HepG2 (cell line): ENCODE measurements around the gene OSBPL3. TPM values are rescaled to one million over a fixed set of nuclear protein-coding genes. Genes with fewer than 3 reads are reported as not detected.

Experiments
- AKAP8 ChIP-seq: sonication (generic); formaldehyde crosslinking; IDR thresholded peaks from 2 replicates; pipeline ENCODE4 v1.5.1; 2020; ENCODE audit warnings: mild to moderate bottlenecking, missing genetic modification reagents
- ASH2L ChIP-seq: fragments of 300-600, 200-600 bp; sonication (generic); IDR thresholded peaks from 2 replicates; pipeline ENCODE4 v1.7.0; 2017; ENCODE audit warnings: low read depth, mild to moderate bottlenecking, moderate library complexity, mixed read lengths, low read length; ENCODE audit not compliant: insufficient read length
- TMF1 ChIP-seq: sonication (generic); formaldehyde crosslinking; IDR thresholded peaks from 2 replicates; pipeline ENCODE4 v1.8.1; 2022; ENCODE audit warnings: low read depth, missing genetic modification reagents
- ZNF598 ChIP-seq: sonication (generic); formaldehyde crosslinking; IDR thresholded peaks from 2 replicates; pipeline ENCODE4 v1.5.1; 2020; ENCODE audit warnings: mild to moderate bottlenecking, missing genetic modification reagents, borderline replicate concordance
- polyA plus RNA-seq, 8 experiments: library from polyadenylated mRNA; depleted of rRNA in 3 of 8; stranded (reverse) in 7 of 8; unstranded in 1 of 8; fragments of >200 nt; fragmentation: Illumina TruSeq in 4 of 8; extraction: Trizol in 4 of 8; gene quantifications; 2 replicates each; pipeline versions ENCODE4 v1.2.1 to v1.2.3, GENCODE V29; 2011 to 2016; ENCODE audit warnings: low read depth in 4 of 8, missing spikeins in 1 of 8, mixed read lengths in 1 of 8; ENCODE audit not compliant: insufficient read depth in 1 of 8
- total RNA-seq, 5 experiments: library from RNA; depleted of rRNA; stranded (reverse); fragments of >200 nt; fragmentation: Illumina TruSeq; extraction: Trizol; gene quantifications; 2 replicates each; pipeline ENCODE4 v1.2.3, GENCODE V29; 2016; ENCODE audit warnings: low read depth in 1 of 5
- TF ChIP-seq, protein P1 (sequence below), 2 experiments: fragments of 450-650 bp in 1 of 2; sonication (generic) in 1 of 2; formaldehyde crosslinking in 1 of 2; IDR thresholded peaks; 2 replicates each; pipeline versions ENCODE4 v1.6.1 to v1.8.0; 2016 to 2022; ENCODE audit warnings: antibody characterized with exemption in 1 of 2, mild to moderate bottlenecking in 1 of 2, missing genetic modification reagents in 1 of 2
- TF ChIP-seq, protein P2 (sequence below): sonication (generic); formaldehyde crosslinking; conservative IDR thresholded peaks from 2 replicates; pipeline ENCODE4 v1.4.0; 2020; ENCODE audit warnings: mild to moderate bottlenecking, missing genetic modification reagents, moderate library complexity
- TF ChIP-seq, protein P3 (sequence below): sonication (generic); formaldehyde crosslinking; IDR thresholded peaks from 2 replicates; pipeline ENCODE4 v1.4.0; 2020; ENCODE audit warnings: mild to moderate bottlenecking, missing genetic modification reagents, borderline replicate concordance
- TF ChIP-seq, protein P4 (sequence below): sonication (generic); formaldehyde crosslinking; IDR thresholded peaks from 2 replicates; pipeline ENCODE4 v1.4.0; 2020; ENCODE audit warnings: missing genetic modification reagents, borderline replicate concordance

The OSBPL3 gene
- total and polyA plus RNA-seq, 2 of the 13 experiments (the other 11 are each of a cell fraction or from before 2014, with no cell fraction given) = 8.8 to 28.9 TPM

DNA sequence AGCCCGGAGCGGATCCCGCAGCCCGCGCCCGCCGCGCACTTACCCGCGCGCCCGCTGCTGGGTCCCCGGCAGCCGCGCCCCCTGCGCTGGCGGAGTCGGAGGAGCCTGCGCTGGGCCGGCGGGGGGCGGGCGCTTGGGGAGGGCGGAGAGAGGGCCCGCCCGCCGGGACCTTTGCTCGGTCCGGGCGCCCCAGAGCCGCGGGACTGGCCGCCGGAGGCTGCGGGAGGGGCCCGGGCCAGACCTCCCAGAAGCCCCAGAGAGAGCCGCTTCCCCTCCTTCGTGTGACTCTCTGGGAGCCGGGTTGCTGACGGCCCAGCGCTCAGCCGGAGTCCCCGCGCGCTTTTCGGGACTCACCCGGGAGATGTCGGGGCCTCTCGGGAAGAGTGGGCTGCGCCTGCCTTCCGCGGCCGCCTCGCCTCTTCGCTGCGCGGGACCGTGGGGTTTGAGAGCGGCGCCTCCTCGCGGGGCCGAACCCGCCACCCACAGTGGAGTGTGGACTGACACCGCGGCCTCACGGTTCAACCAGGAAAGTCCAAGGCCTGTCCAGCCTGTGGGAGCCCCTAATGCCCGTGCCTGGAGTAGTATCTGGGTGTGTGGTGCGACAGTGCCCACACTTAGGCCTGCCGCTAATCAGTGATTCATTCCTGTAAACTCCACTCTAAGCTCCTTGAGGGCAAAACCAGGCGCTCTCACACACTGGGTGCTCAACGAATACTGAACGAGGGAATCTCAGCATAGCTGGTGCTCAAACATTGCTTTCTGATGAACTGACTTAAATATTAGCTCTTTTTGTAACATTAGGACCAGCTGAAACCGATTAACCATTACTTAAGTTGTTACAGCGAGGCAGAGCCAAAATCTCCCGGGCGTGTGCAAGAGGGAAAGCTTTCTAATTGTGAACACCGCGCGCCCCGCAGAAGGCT, 222.4 kb downstream of the OSBPL3 start, which contains the start of gene GSDME (continued):
- TF ChIP-seq, protein P1, sequence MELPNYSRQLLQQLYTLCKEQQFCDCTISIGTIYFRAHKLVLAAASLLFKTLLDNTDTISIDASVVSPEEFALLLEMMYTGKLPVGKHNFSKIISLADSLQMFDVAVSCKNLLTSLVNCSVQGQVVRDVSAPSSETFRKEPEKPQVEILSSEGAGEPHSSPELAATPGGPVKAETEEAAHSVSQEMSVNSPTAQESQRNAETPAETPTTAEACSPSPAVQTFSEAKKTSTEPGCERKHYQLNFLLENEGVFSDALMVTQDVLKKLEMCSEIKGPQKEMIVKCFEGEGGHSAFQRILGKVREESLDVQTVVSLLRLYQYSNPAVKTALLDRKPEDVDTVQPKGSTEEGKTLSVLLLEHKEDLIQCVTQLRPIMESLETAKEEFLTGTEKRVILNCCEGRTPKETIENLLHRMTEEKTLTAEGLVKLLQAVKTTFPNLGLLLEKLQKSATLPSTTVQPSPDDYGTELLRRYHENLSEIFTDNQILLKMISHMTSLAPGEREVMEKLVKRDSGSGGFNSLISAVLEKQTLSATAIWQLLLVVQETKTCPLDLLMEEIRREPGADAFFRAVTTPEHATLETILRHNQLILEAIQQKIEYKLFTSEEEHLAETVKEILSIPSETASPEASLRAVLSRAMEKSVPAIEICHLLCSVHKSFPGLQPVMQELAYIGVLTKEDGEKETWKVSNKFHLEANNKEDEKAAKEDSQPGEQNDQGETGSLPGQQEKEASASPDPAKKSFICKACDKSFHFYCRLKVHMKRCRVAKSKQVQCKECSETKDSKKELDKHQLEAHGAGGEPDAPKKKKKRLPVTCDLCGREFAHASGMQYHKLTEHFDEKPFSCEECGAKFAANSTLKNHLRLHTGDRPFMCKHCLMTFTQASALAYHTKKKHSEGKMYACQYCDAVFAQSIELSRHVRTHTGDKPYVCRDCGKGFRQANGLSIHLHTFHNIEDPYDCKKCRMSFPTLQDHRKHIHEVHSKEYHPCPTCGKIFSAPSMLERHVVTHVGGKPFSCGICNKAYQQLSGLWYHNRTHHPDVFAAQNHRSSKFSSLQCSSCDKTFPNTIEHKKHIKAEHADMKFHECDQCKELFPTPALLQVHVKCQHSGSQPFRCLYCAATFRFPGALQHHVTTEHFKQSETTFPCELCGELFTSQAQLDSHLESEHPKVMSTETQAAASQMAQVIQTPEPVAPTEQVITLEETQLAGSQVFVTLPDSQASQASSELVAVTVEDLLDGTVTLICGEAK (IDR thresholded peaks at IDR 0.05) = no peak
- TF ChIP-seq, protein P1 (CRISPR knock-in tag; IDR thresholded peaks at IDR 0.05) = 0 out of 2 replicates have a peak, but pooled peaks have one; percentile 24
- TF ChIP-seq AKAP8 (CRISPR knock-in tag) = no peak; the same call in 1 of the 2 replicates
- TF ChIP-seq ZNF598 (CRISPR knock-in tag) = 0 out of 2 replicates have a peak, but pooled peaks have one; percentile 10
- TF ChIP-seq, protein P2, sequence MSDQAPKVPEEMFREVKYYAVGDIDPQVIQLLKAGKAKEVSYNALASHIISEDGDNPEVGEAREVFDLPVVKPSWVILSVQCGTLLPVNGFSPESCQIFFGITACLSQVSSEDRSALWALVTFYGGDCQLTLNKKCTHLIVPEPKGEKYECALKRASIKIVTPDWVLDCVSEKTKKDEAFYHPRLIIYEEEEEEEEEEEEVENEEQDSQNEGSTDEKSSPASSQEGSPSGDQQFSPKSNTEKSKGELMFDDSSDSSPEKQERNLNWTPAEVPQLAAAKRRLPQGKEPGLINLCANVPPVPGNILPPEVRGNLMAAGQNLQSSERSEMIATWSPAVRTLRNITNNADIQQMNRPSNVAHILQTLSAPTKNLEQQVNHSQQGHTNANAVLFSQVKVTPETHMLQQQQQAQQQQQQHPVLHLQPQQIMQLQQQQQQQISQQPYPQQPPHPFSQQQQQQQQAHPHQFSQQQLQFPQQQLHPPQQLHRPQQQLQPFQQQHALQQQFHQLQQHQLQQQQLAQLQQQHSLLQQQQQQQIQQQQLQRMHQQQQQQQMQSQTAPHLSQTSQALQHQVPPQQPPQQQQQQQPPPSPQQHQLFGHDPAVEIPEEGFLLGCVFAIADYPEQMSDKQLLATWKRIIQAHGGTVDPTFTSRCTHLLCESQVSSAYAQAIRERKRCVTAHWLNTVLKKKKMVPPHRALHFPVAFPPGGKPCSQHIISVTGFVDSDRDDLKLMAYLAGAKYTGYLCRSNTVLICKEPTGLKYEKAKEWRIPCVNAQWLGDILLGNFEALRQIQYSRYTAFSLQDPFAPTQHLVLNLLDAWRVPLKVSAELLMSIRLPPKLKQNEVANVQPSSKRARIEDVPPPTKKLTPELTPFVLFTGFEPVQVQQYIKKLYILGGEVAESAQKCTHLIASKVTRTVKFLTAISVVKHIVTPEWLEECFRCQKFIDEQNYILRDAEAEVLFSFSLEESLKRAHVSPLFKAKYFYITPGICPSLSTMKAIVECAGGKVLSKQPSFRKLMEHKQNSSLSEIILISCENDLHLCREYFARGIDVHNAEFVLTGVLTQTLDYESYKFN (CRISPR knock-in tag) = no peak; the same call in 1 of the 2 replicates
- peak; percentile 26; the same call in 1 of the 2 replicates for TF ChIP-seq TMF1 (CRISPR knock-in tag)
- TF ChIP-seq ASH2L = peak; percentile 51
- TF ChIP-seq, protein P3, sequence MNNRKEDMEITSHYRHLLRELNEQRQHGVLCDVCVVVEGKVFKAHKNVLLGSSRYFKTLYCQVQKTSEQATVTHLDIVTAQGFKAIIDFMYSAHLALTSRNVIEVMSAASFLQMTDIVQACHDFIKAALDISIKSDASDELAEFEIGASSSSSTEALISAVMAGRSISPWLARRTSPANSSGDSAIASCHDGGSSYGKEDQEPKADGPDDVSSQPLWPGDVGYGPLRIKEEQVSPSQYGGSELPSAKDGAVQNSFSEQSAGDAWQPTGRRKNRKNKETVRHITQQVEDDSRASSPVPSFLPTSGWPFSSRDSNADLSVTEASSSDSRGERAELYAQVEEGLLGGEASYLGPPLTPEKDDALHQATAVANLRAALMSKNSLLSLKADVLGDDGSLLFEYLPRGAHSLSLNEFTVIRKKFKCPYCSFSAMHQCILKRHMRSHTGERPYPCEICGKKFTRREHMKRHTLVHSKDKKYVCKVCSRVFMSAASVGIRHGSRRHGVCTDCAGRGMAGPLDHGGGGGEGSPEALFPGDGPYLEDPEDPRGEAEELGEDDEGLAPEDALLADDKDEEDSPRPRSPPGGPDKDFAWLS (CRISPR knock-in tag) = no peak
- TF ChIP-seq, protein P4, sequence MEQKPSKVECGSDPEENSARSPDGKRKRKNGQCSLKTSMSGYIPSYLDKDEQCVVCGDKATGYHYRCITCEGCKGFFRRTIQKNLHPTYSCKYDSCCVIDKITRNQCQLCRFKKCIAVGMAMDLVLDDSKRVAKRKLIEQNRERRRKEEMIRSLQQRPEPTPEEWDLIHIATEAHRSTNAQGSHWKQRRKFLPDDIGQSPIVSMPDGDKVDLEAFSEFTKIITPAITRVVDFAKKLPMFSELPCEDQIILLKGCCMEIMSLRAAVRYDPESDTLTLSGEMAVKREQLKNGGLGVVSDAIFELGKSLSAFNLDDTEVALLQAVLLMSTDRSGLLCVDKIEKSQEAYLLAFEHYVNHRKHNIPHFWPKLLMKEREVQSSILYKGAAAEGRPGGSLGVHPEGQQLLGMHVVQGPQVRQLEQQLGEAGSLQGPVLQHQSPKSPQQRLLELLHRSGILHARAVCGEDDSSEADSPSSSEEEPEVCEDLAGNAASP (CRISPR knock-in tag) = no peak
